HG03025 (cell line): ENCODE measurements around the gene ZEB2.

Experiments
- ATAC-seq: cut with Tn5 transposase; IDR thresholded peaks from one replicate; pipeline ENCODE4 v1.9.1; 2021; ENCODE audit warnings: mild to moderate bottlenecking, moderate library complexity; ENCODE audit not compliant: unreplicated experiment, low FRiP score

ZEB2 gene

GRCh38 chr2:144519934-144520731 lies at the start of gene ZEB2:
Gene ZEB2 (minus strand): TSS chr2:144520119. CDS start chr2:144517350, 2,769 bp downstream.
- no peak for ATAC-seq

GRCh38 chr2:144567745-144568144 lies 47.8 kb upstream of the ZEB2 start:
- no peak for ATAC-seq

GRCh38 chr2:144566448-144566847 lies 46.5 kb upstream of the ZEB2 start:
- no peak for ATAC-seq

- ATAC-seq: no peak
These were observed 40.3 kb upstream of the ZEB2 start for GRCh38 chr2:144560251-144560650.

- no peak for ATAC-seq
These were observed 39.8 kb upstream of the ZEB2 start for GRCh38 chr2:144559681-144560080.

GRCh38 chr2:144559242-144559641 lies 39.3 kb upstream of the ZEB2 start:
- ATAC-seq: no peak

GRCh38 chr2:144554492-144555210 lies 34.7 kb upstream of the ZEB2 start:
- no peak for ATAC-seq

- no peak for ATAC-seq
These were observed 33.5 kb upstream of the ZEB2 start for GRCh38 chr2:144553379-144553778.

- no peak for ATAC-seq
These were observed 32.9 kb upstream of the ZEB2 start for GRCh38 chr2:144552821-144553220.

- no peak for ATAC-seq
These were observed 31.0 kb upstream of the ZEB2 start for GRCh38 chr2:144550911-144551310.

GRCh38 chr2:144550084-144550483 lies 30.2 kb upstream of the ZEB2 start:
- ATAC-seq: no peak

GRCh38 chr2:144548532-144549191 lies 28.7 kb upstream of the ZEB2 start:
- no peak for ATAC-seq

- no peak for ATAC-seq
These were observed 28.2 kb upstream of the ZEB2 start for GRCh38 chr2:144548088-144548487.

GRCh38 chr2:144547494-144547893 lies 27.6 kb upstream of the ZEB2 start:
- ATAC-seq: no peak

GRCh38 chr2:144546933-144547332 lies 27.0 kb upstream of the ZEB2 start:
- ATAC-seq: no peak

- ATAC-seq: no peak
These were observed 25.9 kb upstream of the ZEB2 start for GRCh38 chr2:144545787-144546186.

GRCh38 chr2:144544053-144544452 lies 24.1 kb upstream of the ZEB2 start:
- ATAC-seq: no peak

- no peak for ATAC-seq
These were observed 21.5 kb upstream of the ZEB2 start for GRCh38 chr2:144541396-144541795.

GRCh38 chr2:144539289-144539782 lies 19.4 kb upstream of the ZEB2 start:
- no peak for ATAC-seq

- no peak for ATAC-seq
These were observed 15.4 kb upstream of the ZEB2 start for GRCh38 chr2:144535300-144535699.

GRCh38 chr2:144533221-144533620 lies 13.3 kb upstream of the ZEB2 start:
- ATAC-seq: no peak
